Measurements from ENCODE around the gene DTWD1.

- TF ChIP-seq, protein P1, sequence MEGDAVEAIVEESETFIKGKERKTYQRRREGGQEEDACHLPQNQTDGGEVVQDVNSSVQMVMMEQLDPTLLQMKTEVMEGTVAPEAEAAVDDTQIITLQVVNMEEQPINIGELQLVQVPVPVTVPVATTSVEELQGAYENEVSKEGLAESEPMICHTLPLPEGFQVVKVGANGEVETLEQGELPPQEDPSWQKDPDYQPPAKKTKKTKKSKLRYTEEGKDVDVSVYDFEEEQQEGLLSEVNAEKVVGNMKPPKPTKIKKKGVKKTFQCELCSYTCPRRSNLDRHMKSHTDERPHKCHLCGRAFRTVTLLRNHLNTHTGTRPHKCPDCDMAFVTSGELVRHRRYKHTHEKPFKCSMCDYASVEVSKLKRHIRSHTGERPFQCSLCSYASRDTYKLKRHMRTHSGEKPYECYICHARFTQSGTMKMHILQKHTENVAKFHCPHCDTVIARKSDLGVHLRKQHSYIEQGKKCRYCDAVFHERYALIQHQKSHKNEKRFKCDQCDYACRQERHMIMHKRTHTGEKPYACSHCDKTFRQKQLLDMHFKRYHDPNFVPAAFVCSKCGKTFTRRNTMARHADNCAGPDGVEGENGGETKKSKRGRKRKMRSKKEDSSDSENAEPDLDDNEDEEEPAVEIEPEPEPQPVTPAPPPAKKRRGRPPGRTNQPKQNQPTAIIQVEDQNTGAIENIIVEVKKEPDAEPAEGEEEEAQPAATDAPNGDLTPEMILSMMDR (IDR thresholded peaks at IDR 0.05; ENCODE audit: low read length): no peak
- TF ChIP-seq EZH2 (optimal IDR thresholded peaks at IDR 0.05; ENCODE audit: low read depth, low read length) (no peak), EZH2phosphoT487 (IDR thresholded peaks at IDR 0.05; ENCODE audit: low read length) (no peak)
Measured at GRCh38 chr15:49619226-49619625, 1.6 kb upstream of the DTWD1 start.
